Mucosa of rectum (tissue), 2 donors: Measurements from ENCODE around the gene CA4.

ENCODE experiments used
- H3K27ac ChIP-seq, 2 donors: one replicate each; pipeline ENCODE4 v1.7.0; 2013; ENCODE audit warnings: inconsistent platforms in 2 of 2, low read depth in 2 of 2, low read length in 2 of 2
- H3K27me3 ChIP-seq, 2 donors: one replicate each; pipeline ENCODE4 v1.7.0; 2013; ENCODE audit warnings: low read length in 2 of 2; ENCODE audit not compliant: control insufficient read depth in 2 of 2, insufficient read depth in 2 of 2
- H3K36me3 ChIP-seq, 2 donors: one replicate each; pipeline ENCODE4 v1.7.0; 2013; ENCODE audit warnings: low read length in 2 of 2; ENCODE audit not compliant: control insufficient read depth in 2 of 2, insufficient read depth in 2 of 2
- H3K4me1 ChIP-seq, 2 donors: one replicate each; pipeline ENCODE4 v1.7.0; 2013; ENCODE audit warnings: low read length in 2 of 2, mild to moderate bottlenecking in 1 of 2; ENCODE audit not compliant: control insufficient read depth in 2 of 2, insufficient read depth in 2 of 2
- H3K4me3 ChIP-seq, 2 donors: one replicate each; pipeline ENCODE4 v1.7.0; 2013; ENCODE audit warnings: low read length in 2 of 2
- H3K9ac ChIP-seq, 2 donors: one replicate each; pipeline ENCODE4 v1.7.0; 2013; ENCODE audit warnings: low read length in 2 of 2, low read depth in 1 of 2, mild to moderate bottlenecking in 1 of 2
- H3K9me3 ChIP-seq, 2 donors: one replicate each; pipeline ENCODE4 v1.7.0; 2013; ENCODE audit warnings: low read length in 2 of 2; ENCODE audit not compliant: control insufficient read depth in 2 of 2
- donor health status: healthy.
- donor health status: Normal muscosa, but diverticular disease.

The CA4 gene

GRCh38 chr17:60154616-60155426 lies 5.0 kb downstream of the CA4 start:
- Histone ChIP-seq H3K27ac (no peak overlapping the region), H3K9ac (no peak overlapping the region), H3K9me3 (no peaks in the 10 kb centered on the region), H3K4me1 (peaks cover 4 to 12% of the 10 kb centered on the region in 2 donors), H3K36me3 (peaks cover 0 to 2% of the 10 kb centered on the region in 2 donors), H3K27me3 (peaks cover 12 to 21% of the 10 kb centered on the region in 2 donors), H3K4me3 (no peak overlapping the region)

GRCh38 chr17:60155427-60155814 lies 5.6 kb downstream of the CA4 start:
- Histone ChIP-seq H3K27ac (no peak overlapping the region), H3K36me3 (peaks cover 0 to 2% of the 10 kb centered on the region in 2 donors), H3K4me1 (peaks cover 2 to 12% of the 10 kb centered on the region in 2 donors), H3K4me3 (no peak overlapping the region), H3K9ac (no peak overlapping the region), H3K9me3 (no peaks in the 10 kb centered on the region), H3K27me3 (peaks cover 12 to 18% of the 10 kb centered on the region in 2 donors)

GRCh38 chr17:60155815-60156214 lies 6.0 kb downstream of the CA4 start:
- Histone ChIP-seq H3K9ac (no peak overlapping the region), H3K27me3 (peaks cover 9 to 14% of the 10 kb centered on the region in 2 donors), H3K4me3 (no peak overlapping the region), H3K27ac (no peak overlapping the region), H3K9me3 (no peaks in the 10 kb centered on the region), H3K4me1 (peaks cover 2 to 12% of the 10 kb centered on the region in 2 donors), H3K36me3 (peaks cover 0 to 2% of the 10 kb centered on the region in 2 donors)

GRCh38 chr17:60156746-60157145 lies 7.0 kb downstream of the CA4 start:
- Histone ChIP-seq H3K36me3 (peaks cover 0 to 2% of the 10 kb centered on the region in 2 donors), H3K4me3 (no peak overlapping the region), H3K4me1 (peaks cover 2 to 9% of the 10 kb centered on the region in 2 donors), H3K9me3 (no peaks in the 10 kb centered on the region), H3K9ac (no peak overlapping the region), H3K27me3 (peaks cover 3 to 4% of the 10 kb centered on the region in 2 donors), H3K27ac (no peak overlapping the region)

GRCh38 chr17:60157487-60158040 lies 7.8 kb downstream of the CA4 start:
- Histone ChIP-seq H3K4me1 (peaks cover 0 to 4% of the 10 kb centered on the region in 2 donors), H3K36me3 (peaks cover 0 to 2% of the 10 kb centered on the region in 2 donors), H3K4me3 (no peak overlapping the region), H3K27me3 (peaks cover 0 to 3% of the 10 kb centered on the region in 2 donors), H3K27ac (no peak overlapping the region), H3K9ac (no peak overlapping the region), H3K9me3 (no peaks in the 10 kb centered on the region)

- peaks cover 0 to 2% of the 10 kb centered on the region in 2 donors for H3K4me1 ChIP-seq
- peaks cover 0 to 2% of the 10 kb centered on the region in 2 donors for H3K36me3 ChIP-seq
- no peak overlapping the region for H3K4me3 ChIP-seq
- H3K27me3 ChIP-seq = peaks cover 0 to 3% of the 10 kb centered on the region in 2 donors
- no peak overlapping the region for H3K9ac ChIP-seq
- no peaks in the 10 kb centered on the region for H3K9me3 ChIP-seq
- no peak overlapping the region for H3K27ac ChIP-seq
Measured at GRCh38 chr17:60158751-60159478, 9.1 kb downstream of the CA4 start.

- Histone ChIP-seq H3K27me3 (peaks cover 0 to 3% of the 10 kb centered on the region in 2 donors), H3K27ac (no peak overlapping the region), H3K4me1 (peaks cover 0 to 2% of the 10 kb centered on the region in 2 donors), H3K4me3 (no peak overlapping the region), H3K36me3 (peaks cover 0 to 2% of the 10 kb centered on the region in 2 donors), H3K9ac (no peak overlapping the region), H3K9me3 (no peaks in the 10 kb centered on the region)
Measured at GRCh38 chr17:60159479-60159866, 9.7 kb downstream of the CA4 start.

GRCh38 chr17:60160829-60161501 lies 11.2 kb downstream of the CA4 start:
- H3K4me3 ChIP-seq = no peak overlapping the region
- peaks cover 5 to 15% of the 10 kb centered on the region in 2 donors for H3K4me1 ChIP-seq
- H3K9me3 ChIP-seq = no peaks in the 10 kb centered on the region
- no peak overlapping the region for H3K27ac ChIP-seq
- peaks cover 0 to 6% of the 10 kb centered on the region in 2 donors for H3K27me3 ChIP-seq
- peaks cover 0 to 2% of the 10 kb centered on the region in 2 donors for H3K36me3 ChIP-seq
- no peak overlapping the region for H3K9ac ChIP-seq

GRCh38 chr17:60161598-60162330 lies 12.0 kb downstream of the CA4 start:
- H3K9me3 ChIP-seq = no peaks in the 10 kb centered on the region
- H3K4me1 ChIP-seq = peaks cover 10 to 22% of the 10 kb centered on the region in 2 donors
- no peak overlapping the region for H3K27ac ChIP-seq
- H3K4me3 ChIP-seq = no peak overlapping the region
- H3K36me3 ChIP-seq = peaks cover 0 to 1% of the 10 kb centered on the region in 2 donors
- peaks cover 0 to 6% of the 10 kb centered on the region in 2 donors for H3K27me3 ChIP-seq
- H3K9ac ChIP-seq = no peak overlapping the region
